ENCODE measurements around the gene OVCH1.
"Not testable (repeated sequence)": the region's sequence is repeated elsewhere in the genome, so short reads cannot be mapped to it uniquely, and the experiment has no call there.

Gene OVCH1

DNA sequence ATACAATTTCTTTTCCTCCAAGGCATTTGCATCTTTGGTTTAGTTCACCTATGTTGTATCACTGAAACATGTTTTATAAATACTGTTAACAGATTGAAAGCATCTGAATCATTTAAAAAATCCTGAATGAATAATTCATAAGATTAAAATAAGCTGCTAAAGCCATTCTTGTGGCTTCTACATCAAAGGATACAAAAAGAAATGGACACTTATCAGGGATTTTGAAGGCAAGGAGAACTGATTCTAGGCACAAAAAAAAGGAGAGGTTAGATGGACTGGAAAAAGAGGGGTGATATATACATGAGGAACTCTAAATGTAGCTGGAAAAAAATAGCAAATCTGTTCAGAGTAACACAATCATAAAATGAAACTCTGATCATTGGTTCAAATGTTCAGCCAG is 5.8 kb upstream of the OVCH1 start:
- DNase-seq (ENCODE audit: low spot score) = no peak

DNA sequence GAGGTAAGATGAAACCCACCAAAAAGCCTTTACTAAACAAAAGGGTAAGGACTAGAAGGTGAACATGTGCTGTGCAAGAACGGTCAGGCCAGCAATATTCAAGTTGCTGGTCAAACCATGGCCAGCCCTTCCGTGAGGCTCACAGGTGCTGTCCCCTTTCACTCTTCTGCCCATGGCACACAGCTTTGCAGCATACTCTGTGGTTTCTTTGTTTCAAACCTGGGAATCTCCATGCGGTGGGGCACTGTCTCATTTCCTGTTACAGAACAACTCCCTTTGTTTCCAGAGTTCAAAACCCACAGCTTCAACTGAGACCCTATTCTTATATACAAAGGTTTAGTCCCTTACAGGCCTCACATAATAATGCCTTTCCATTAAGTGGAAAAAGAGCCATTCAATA is 1.7 kb upstream of the OVCH1 start:
- DNase-seq (ENCODE audit: low spot score) = no peak

- no peak for DNase-seq (ENCODE audit: low spot score)
Measured at GRCh38 chr12:29492891-29493290, 4.6 kb downstream of the OVCH1 start.

DNA sequence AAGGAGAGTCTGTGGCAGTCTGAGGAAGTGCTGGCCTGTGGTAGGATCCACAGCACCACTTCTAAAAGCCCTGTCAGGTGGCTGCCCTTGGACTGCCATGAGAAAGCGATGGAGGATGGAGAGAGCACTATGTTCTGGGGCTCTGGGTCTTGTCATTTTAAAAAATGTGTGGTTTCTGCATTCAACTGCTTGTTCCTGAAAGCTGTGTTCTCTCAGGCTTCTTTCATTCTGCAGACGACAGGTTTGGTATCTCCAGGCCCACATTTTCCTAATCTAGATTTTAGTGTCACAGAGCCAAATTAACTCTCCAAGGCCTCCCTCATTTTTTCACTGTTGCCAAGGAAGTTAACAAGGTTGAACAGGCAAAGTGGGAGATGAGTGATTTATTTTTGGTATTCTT is 10.5 kb downstream of the OVCH1 start:
- DNase-seq (ENCODE audit: low spot score) = no peak

DNA sequence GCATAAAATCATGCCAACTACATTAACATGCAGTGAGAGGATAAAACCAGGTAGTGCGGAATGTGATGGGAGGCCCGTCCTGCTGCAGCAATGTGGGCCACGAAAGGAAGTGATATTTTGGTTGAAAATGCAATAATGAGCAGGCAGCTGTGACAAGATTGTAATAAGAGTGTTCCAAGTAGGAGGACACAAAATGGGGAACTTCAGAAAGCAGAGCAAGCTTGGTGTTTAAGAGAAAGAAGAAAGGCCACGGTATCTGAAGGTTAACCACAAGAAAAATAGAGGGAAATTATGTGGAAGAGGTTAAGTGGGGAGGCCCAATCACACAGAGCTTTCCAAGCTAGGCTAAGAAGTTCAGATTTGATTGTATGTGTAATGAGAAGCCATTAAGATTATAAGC is 34.3 kb downstream of the OVCH1 start:
- no peak for DNase-seq (ENCODE audit: low spot score)

- no peak for DNase-seq (ENCODE audit: low spot score)
Measured at GRCh38 chr12:29460082-29460481, 37.4 kb downstream of the OVCH1 start.

- no peak for DNase-seq (ENCODE audit: low spot score)
Measured at GRCh38 chr12:29455087-29455486, 42.4 kb downstream of the OVCH1 start.

DNA sequence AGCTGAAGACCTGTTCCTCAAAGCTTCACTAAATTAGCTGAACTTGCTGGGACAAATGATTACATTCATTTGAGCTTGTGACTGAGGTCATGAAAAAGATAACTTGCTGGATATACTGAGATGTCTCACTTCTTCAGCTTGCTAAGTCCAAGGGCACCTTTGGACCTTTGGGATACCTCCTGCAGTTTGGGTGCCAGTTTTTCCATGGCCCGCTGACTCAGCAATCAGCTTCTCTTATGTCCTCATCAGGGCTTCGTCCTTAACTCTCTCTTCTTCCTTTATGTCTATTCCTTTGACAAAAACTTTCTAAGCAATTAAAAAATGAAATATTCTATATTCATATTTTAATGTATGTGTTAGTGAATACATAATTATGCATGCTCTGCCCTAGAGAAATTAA is 45.6 kb downstream of the OVCH1 start:
- DNase-seq (ENCODE audit: low spot score) = no peak

- DNase-seq (ENCODE audit: low spot score) = no peak
Measured at GRCh38 chr12:29448157-29448556, 49.3 kb downstream of the OVCH1 start.

DNA sequence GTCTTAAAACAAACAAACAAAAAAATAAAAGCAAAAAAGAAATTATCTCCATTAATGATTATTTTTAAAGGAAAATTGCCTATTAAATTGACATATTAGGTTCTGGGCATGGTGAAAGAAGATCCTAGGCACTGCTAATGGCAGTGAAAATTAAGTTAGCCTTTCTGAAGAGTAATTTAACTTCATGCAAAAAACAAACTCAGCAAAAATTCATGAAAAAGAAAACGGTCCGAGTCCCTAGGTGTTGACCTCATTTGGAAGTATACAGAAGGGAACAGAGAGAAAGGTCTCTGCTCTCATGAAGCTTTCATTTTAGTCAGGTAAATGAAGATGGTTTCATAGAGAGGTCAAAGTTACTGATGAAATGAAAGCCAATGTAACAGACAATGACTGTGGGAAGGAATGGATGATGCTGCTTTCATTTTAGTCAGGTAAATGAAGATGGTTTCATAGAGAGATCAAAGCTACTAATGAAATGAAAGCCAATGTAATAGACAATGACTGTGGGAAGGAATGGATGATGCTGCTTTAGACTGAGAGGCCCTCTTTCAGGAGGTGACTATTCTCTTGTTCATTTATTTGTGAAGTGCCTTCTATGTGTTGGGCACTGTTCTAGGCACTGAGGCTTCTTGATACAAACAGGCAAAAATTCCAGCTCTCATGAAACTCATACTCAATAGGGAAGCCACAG is 50.1 kb downstream of the OVCH1 start:
- DNase-seq (ENCODE audit: low spot score) = no peak

DNA sequence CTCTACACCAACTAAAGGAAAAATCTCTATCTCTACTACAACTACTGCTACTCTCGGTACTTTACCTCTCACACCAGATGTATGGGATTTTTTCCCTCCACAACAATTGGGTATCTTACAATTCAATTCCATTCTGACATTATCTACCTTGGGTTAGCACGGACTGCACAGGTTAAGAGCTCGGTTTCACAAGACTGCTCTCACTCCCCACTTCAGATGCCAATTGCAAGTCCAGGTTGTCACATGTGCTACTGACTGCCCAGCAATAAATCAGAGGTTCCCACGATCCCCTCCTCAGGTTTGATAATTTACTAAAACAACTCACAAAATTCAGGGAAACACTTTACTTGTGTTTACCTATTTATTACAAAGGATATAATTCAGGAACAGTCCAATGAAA is 58.0 kb downstream of the OVCH1 start:
- no peak for DNase-seq (ENCODE audit: low spot score)

DNA sequence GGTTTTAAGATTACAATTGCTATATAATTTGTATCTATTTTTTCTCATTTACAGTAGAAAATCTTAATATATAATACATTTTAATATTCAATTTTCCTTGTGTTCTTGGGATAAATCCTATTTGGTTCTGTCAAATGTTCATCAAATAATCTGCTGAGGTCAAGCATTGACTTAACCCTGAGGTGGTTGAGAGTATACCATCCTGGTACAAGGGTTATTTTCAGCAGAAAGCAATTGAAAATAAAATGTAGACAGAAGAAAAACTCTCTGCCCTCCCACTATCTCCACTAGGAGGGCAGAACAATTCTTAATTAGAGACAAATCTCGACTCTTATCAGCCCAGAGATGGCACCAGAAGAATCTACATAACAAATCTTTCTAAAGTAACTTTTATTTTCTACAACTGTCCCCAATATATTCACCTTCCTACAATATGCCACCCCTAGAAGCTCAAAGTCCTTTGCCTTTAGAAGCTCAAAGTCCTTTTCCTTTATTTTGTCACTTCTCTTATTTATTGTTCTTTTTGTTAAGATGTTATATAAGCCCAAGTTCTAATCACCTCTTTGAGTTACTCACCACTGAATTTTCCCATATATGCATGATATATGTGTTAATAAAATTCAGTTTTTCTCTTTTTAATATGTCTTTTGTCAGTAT is 58.6 kb downstream of the OVCH1 start:
- DNase-seq (ENCODE audit: low spot score) = no peak

DNA sequence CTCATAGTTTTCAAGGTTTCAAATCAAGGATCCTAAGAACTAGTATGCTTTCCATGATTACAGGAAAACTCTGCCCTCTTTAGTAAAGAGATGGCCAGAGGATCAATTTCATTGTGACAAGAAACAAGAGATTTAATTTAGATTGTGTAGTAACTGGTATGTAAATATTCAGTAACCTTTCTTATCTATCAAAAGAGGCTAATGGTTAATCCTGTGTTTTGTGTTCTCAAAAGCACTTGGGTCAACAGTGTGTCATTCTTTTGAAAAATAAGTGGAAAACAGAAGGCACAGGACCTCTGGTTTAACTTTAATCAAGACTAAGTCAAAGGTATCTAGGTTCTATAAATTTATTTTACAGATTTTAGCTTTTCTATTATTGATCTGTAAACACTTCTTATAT is 59.9 kb downstream of the OVCH1 start:
- DNase-seq (ENCODE audit: low spot score) = no peak

- DNase-seq (ENCODE audit: low spot score) = not testable (repeated sequence)
Measured at GRCh38 chr12:29436815-29437214, 60.7 kb downstream of the OVCH1 start.

DNA sequence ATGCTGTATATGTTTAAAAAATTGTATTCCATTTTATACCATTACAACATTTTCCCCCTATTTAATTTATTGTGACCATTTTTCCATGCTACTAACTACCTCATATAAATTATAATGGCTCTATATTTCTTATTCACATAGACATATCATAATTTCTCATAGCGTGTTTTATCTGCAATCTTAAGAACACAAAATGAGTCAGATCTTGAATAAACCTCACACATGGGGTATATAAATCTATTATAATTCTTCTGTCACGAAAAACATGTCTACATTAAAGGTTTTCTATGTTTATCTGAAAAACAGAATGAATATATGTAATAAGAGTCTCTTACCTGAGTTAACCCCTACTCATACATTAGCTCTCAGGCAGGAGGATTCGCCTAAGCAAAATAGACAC is 66.0 kb downstream of the OVCH1 start:
- no peak for DNase-seq (ENCODE audit: low spot score)

GRCh38 chr12:29430716-29431044 is 66.8 kb downstream of the OVCH1 start:
- no peak for DNase-seq (ENCODE audit: low spot score)

DNA sequence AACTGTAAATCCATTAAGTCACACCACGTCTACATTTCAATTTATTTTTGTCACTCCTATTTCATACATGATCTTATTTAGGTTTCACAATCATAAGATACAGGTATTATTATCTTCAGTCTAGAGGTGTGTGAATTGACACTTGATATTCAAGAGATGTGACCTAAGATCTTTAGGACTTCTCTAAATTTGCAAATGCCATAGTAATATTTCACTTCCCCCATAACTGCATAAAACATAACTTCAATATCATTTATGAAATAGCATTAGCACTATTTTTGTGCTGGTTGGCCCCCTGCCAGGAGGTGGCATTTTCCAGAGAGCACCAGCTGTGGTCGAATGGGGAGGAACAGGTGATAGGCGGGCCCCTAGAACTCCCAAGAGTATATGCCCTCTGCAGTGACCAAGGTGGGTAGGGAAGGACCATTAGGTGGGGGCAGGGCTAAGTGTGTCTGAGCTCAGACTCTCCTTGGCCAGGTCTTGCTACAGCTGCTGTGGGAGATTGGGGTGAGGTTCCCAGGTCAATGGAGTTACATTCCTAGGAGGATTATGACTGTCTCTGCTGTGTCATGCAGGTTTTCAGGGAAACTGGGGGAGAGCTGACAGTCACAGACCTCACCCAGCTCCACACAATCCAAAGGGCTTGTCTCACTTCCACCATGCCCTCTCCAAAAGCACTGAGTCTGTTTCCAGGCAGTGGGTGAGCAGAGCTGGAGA is 67.3 kb downstream of the OVCH1 start:
- no peak for DNase-seq (ENCODE audit: low spot score)

DNA sequence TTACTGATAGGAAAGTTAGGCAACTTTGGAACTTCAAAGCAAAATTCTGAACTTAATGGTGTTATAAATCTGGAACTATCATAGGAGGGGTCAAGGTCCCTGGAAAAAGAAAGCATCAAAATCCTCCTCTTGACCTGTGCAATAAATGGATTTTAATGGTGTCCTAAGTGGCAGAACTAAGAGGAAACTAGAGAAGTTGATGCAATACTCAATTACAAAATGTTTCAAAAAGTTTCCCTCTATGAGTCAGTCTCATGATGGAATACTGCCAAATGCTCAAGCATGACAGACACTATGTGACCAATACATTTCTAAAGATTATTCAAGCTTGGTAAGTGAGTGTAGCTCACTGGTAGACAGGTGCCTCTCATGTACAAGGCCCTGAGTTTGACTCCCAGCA is 68.9 kb downstream of the OVCH1 start:
- DNase-seq (ENCODE audit: low spot score) = no peak

- DNase-seq (ENCODE audit: low spot score) = peak; percentile 17
Measured at GRCh38 chr12:29427964-29428363, 69.5 kb downstream of the OVCH1 start.

DNA sequence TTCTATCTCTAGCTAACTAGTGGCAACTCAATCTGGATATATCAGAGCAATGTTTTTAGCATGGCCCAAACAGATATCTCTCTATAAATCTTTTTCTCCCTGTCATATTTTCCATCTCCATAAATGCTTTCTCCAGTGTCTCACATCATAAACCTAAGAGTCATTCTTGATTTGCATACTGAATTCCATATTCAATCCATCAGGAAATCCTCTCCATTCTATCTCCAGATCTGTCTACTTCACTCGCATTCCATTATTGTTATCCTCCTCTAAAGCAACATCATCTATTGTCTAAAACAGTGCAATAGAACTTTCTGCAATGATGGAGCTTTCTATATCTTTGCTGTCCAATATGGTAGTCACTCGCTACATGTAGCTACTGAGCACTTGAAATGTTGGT is 71.0 kb downstream of the OVCH1 start:
- DNase-seq (ENCODE audit: low spot score) = no peak

- DNase-seq (ENCODE audit: low spot score) = no peak
Measured at GRCh38 chr12:29425722-29426121, 71.8 kb downstream of the OVCH1 start.

GRCh38 chr12:29416748-29417147 is 80.7 kb downstream of the OVCH1 start:
- DNase-seq (ENCODE audit: low spot score) = no peak

GRCh38 chr12:29415111-29415510 is 82.4 kb downstream of the OVCH1 start:
- no peak for DNase-seq (ENCODE audit: low spot score)

DNA sequence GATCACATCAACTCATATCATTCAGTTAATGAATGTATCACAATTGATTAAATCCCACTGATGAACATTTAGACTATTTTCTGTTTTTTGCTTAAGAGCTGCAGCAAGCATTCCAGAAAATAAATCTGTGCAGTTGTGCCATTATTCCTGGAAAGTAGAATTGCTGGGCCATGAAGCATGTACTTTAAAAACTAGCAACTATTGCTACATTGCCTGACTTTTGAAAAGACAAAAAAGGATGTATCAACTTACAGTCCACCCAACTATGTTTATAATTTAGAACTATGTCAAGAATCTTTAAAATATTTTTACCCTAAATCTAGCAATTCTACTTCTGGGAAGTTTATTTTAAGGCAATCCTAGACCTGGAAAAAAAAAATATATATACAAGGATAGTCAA is 83.1 kb downstream of the OVCH1 start:
- DNase-seq (ENCODE audit: low spot score) = no peak

Data from germinal center (tissue), 1 donor.